Measurements from ENCODE around the gene MMAA. TPM values are rescaled to one million over a fixed set of nuclear protein-coding genes. Genes with fewer than 3 reads are reported as not detected.

MMAA gene
- total and polyA plus RNA-seq, 9 of the 15 experiments (the other 6 are each of a cell fraction or from before 2014, with no cell fraction given): 0.86 to 2.3 (median 1.4) TPM

GRCh38 chr4:145618932-145619638 lies at the start of gene MMAA (continued):
- TF ChIP-seq MCM7 (IDR thresholded peaks at IDR 0.05) (no peak), ZBTB11 (CRISPR knock-in tag; IDR thresholded peaks at IDR 0.05) (peak in 1 of 3 experiments; percentile 84; a peak in 2 of 6 replicates), ZNF253 (CRISPR knock-in tag; conservative IDR thresholded peaks at IDR 0.05) (no peak), TAF15 (IDR thresholded peaks at IDR 0.05; ENCODE audit: low read depth, low read length) (no peak), TSC22D4 (tag; IDR thresholded peaks at IDR 0.05) (no peak), ETS1 (conservative IDR thresholded peaks at IDR 0.05; ENCODE audit: control insufficient read depth, low read depth, low read length) (peak; percentile 85), RAD21 (CRISPR knock-in tag; conservative IDR thresholded peaks at IDR 0.05 in 1 of 2, IDR thresholded peaks at IDR 0.05 in 1 of 2) (0 out of 4 replicates have a peak, but pooled peaks of 1 of the 2 experiments have one; percentile 31), ZBTB49 (CRISPR knock-in tag; IDR thresholded peaks at IDR 0.05; ENCODE audit: borderline replicate concordance) (0 out of 2 replicates have a peak, but pooled peaks have one; percentile 51), HNRNPLL (IDR thresholded peaks at IDR 0.05; ENCODE audit: low read depth, low read length, poor library complexity, severe bottlenecking) (peak; percentile 47), ELF1 (tag; IDR thresholded peaks at IDR 0.05) (peak; percentile 80), ZNF311 (CRISPR knock-in tag; IDR thresholded peaks at IDR 0.05) (no peak), MAFF (IDR thresholded peaks at IDR 0.05; ENCODE audit: low read length) (no peak), NR1H2 (CRISPR knock-in tag; IDR thresholded peaks at IDR 0.05) (no peak), XRCC5 (IDR thresholded peaks at IDR 0.05; ENCODE audit: low read depth, low read length) (0 out of 2 replicates have a peak, but pooled peaks have one; percentile 44), DIDO1 (tag; IDR thresholded peaks at IDR 0.05; ENCODE audit: low read depth) (no peak), ARID2 (IDR thresholded peaks at IDR 0.05) (no peak), ETS2 (tag; IDR thresholded peaks at IDR 0.05; ENCODE audit: borderline replicate concordance, poor library complexity, severe bottlenecking) (no peak), ADNP (tag; IDR thresholded peaks at IDR 0.05) (no peak)
